SK-N-SH (cell line): ENCODE data around the gene PIR.

Experiments
- REST ChIP-seq: IDR thresholded peaks from 2 replicates; pipeline ENCODE4 v1.6.1; 2012; ENCODE audit warnings: mild to moderate bottlenecking, low read depth, low read length, moderate library complexity
- TAF1 ChIP-seq: IDR thresholded peaks from 2 replicates; pipeline ENCODE4 v1.6.1; 2012; ENCODE audit warnings: low read depth, mild to moderate bottlenecking, low read length, moderate library complexity, borderline replicate concordance

GRCh38 chrX:15416133-15416993 lies 76.8 kb downstream of the PIR start:
- TF ChIP-seq TAF1 (no peak), REST (no peak)
